Uterus (tissue), 4 donors: ENCODE results near the gene FPR2. TPM values are rescaled to one million over a fixed set of nuclear protein-coding genes. Genes with fewer than 3 reads are reported as not detected.

Source experiments
- DNase-seq, 2 donors: peaks; one replicate each; pipeline ENCODE4 v3.0.0-alpha.2; 2019 to 2020
- H3K27ac ChIP-seq, 2 donors: fragments of 200-600 bp; sonication (generic); 1 replicate in 1 of 2; 2 replicates in 1 of 2; pipeline ENCODE4 v1.5.1; 2016 to 2018
- H3K27me3 ChIP-seq, 2 donors: fragments of 200-600 bp; sonication (generic); one replicate each; pipeline ENCODE4 v1.5.1; 2018 to 2019; ENCODE audit warnings: control low read depth in 1 of 2
- H3K36me3 ChIP-seq, 2 donors: fragments of 200-600 bp; sonication (generic); one replicate each; pipeline ENCODE4 v1.5.1; 2019; ENCODE audit warnings: control low read depth in 1 of 2
- H3K4me1 ChIP-seq, 2 donors: fragments of 200-600 bp; sonication (generic); one replicate each; pipeline ENCODE4 v1.5.1; 2018 to 2019; ENCODE audit warnings: control low read depth in 1 of 2
- H3K4me3 ChIP-seq, 2 donors: fragments of 200-600 bp; sonication (generic); 1 replicate in 1 of 2; 2 replicates in 1 of 2; pipeline ENCODE4 v1.5.1; 2018 to 2019; ENCODE audit warnings: mild to moderate bottlenecking in 1 of 2
- H3K9me3 ChIP-seq, 2 donors: fragments of 200-600 bp; sonication (generic); one replicate each; pipeline ENCODE4 v1.5.1; 2019; ENCODE audit warnings: control low read depth in 1 of 2
- CTCF ChIP-seq, 4 experiments: fragments of 200-600 bp in 2 of 4; fragments of 450-650 bp in 2 of 4; sonication (generic) in 2 of 4; IDR thresholded peaks; one replicate each; pipeline ENCODE4 v1.5.1; 2016 to 2019; ENCODE audit warnings: antibody characterized with exemption in 4 of 4, mild to moderate bottlenecking in 2 of 4, moderate library complexity in 1 of 4
- POLR2A ChIP-seq, 2 donors: fragments of 450-650 bp; IDR thresholded peaks; one replicate each; pipeline ENCODE4 v1.6.1; 2016; ENCODE audit warnings: antibody characterized with exemption in 2 of 2, mild to moderate bottlenecking in 1 of 2, moderate library complexity in 1 of 2
- intact Hi-C: fragments of 100-400 bp; cut with DNase I; formaldehyde crosslinking; loops from one replicate; pipeline ENCODE4 v1.15.1; 2023; ENCODE audit warnings: low total_unique reads
- total RNA-seq, 4 donors: library from RNA; depleted of rRNA in 3 of 4; stranded (reverse); fragments of >200 nt in 3 of 4; gene quantifications; one replicate each; pipeline versions ENCODE4 v1.1.0 to v1.2.4, GENCODE V29; 2014 to 2023
- donor health status: DM: yes; HTN: yes; CAD: no.

The FPR2 gene
- total RNA-seq, 4 donors from 2014 or later, result 0.58 to 0.76 TPM; not detected in 2

- H3K27ac ChIP-seq, result no peak overlapping the region
- TF ChIP-seq CTCF (IDR thresholded peaks at IDR 0.05) (no peak), POLR2A (IDR thresholded peaks at IDR 0.05) (no peak)
- H3K36me3 ChIP-seq, result no peaks in the 10 kb centered on the region
- no peak overlapping the region for H3K4me3 ChIP-seq
- no peaks in the 10 kb centered on the region for H3K9me3 ChIP-seq
- DNase-seq, result no peak
- intact Hi-C loops, result no loop called here
- no peaks in the 10 kb centered on the region for H3K27me3 ChIP-seq
- no peaks in the 10 kb centered on the region for H3K4me1 ChIP-seq
Observed at GRCh38 chr19:51755571-51755970, 5.4 kb upstream of the FPR2 start.

DNA sequence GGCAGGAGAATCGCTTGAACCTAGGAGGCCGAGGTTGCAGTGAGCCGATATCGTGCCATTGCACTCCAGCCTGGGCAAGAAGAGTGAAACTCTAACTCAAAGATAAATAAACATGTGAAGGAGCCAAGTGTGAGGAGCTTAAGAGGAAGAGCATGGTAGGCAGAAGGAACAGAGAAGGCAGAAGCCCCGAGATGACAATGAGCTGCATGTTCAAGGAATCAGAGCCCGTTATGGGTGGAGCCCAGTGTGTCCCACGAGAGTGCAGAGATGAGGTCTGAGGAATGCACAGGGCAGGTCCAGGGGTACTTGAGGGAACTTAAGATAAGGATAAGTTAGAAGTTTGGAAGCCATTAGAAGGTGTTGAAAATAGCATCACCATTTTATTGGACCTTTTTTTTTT lies 716 bp downstream of the FPR2 start:
- no peaks in the 10 kb centered on the region for H3K4me1 ChIP-seq
- H3K36me3 ChIP-seq, result no peaks in the 10 kb centered on the region
- no peak for TF ChIP-seq POLR2A (IDR thresholded peaks at IDR 0.05)
- no peak for TF ChIP-seq CTCF (IDR thresholded peaks at IDR 0.05)
- H3K4me3 ChIP-seq, result no peak overlapping the region
- intact Hi-C loops, result no loop called here
- DNase-seq, result no peak
- H3K9me3 ChIP-seq, result no peaks in the 10 kb centered on the region
- H3K27me3 ChIP-seq, result no peaks in the 10 kb centered on the region
- no peak overlapping the region for H3K27ac ChIP-seq

DNA sequence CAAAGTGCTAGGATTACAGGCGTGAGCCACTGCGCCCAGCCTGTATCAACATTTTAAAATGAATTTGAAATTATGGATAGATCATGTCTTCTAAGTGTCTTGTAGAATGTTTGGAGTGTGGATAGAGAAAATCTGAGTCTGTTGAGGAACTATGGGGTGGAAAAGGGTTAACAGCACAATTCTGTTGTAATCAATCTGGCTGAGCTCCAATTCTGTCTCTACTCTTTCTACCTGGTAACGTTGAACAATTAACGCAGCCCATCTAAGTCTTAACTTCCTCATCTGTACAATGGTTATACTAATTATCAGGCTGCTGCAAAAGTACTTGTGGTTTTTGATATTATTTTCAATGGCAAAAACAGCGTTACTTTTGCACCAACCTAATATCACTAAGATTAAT lies 4.1 kb downstream of the FPR2 start:
- no peak for DNase-seq
- H3K9me3 ChIP-seq, result no peaks in the 10 kb centered on the region
- H3K27ac ChIP-seq, result no peak overlapping the region
- no peak overlapping the region for H3K4me3 ChIP-seq
- H3K36me3 ChIP-seq, result no peaks in the 10 kb centered on the region
- TF ChIP-seq POLR2A (IDR thresholded peaks at IDR 0.05) (no peak), CTCF (IDR thresholded peaks at IDR 0.05) (no peak)
- H3K27me3 ChIP-seq, result no peaks in the 10 kb centered on the region
- intact Hi-C loops, result no loop called here
- H3K4me1 ChIP-seq, result no peaks in the 10 kb centered on the region

GRCh38 chr19:51766461-51766860 lies 5.5 kb downstream of the FPR2 start:
- Histone ChIP-seq H3K4me3 (no peak overlapping the region), H3K27ac (no peak overlapping the region), H3K4me1 (no peaks in the 10 kb centered on the region), H3K9me3 (no peaks in the 10 kb centered on the region), H3K36me3 (no peaks in the 10 kb centered on the region), H3K27me3 (no peaks in the 10 kb centered on the region)
- TF ChIP-seq POLR2A (IDR thresholded peaks at IDR 0.05) (no peak), CTCF (IDR thresholded peaks at IDR 0.05) (no peak)
- DNase-seq, result no peak
- intact Hi-C loops, result no loop called here

- no peak for DNase-seq
- Histone ChIP-seq H3K4me3 (no peak overlapping the region), H3K4me1 (no peaks in the 10 kb centered on the region), H3K27ac (no peak overlapping the region), H3K9me3 (no peaks in the 10 kb centered on the region), H3K36me3 (no peaks in the 10 kb centered on the region), H3K27me3 (peaks cover 0 to 4% of the 10 kb centered on the region in 2 donors)
- TF ChIP-seq CTCF (IDR thresholded peaks at IDR 0.05), result no peak
- no peak for TF ChIP-seq POLR2A (IDR thresholded peaks at IDR 0.05)
- intact Hi-C loops, result no loop called here
Observed at GRCh38 chr19:51771376-51772130, 10.6 kb downstream of the FPR2 start.
